Thyroid gland (tissue), 4 donors: ENCODE results near the gene MMEL1. TPM values are rescaled to one million over a fixed set of nuclear protein-coding genes. Genes with fewer than 3 reads are reported as not detected.
A peak's percentile ranks its signal among the peaks of the same experiment; 100 is the strongest.
"Not testable (repeated sequence)": the region's sequence is repeated elsewhere in the genome, so short reads cannot be mapped to it uniquely, and the experiment has no call there.

Source experiments
- DNase-seq, 2 donors: peaks; one replicate each; pipeline ENCODE4 v3.0.0-alpha.2; 2019
- H3K27ac ChIP-seq, 3 donors: fragments of 200-600 bp; sonication (generic); 1 replicate in 2 of 3; 2 replicates in 1 of 3; pipeline ENCODE4 v1.5.1; 2016 to 2019; ENCODE audit warnings: mild to moderate bottlenecking in 1 of 3, moderate library complexity in 1 of 3
- H3K27me3 ChIP-seq: fragments of 200-600 bp; sonication (generic); one replicate; pipeline ENCODE4 v1.5.1; 2019
- H3K36me3 ChIP-seq, 2 donors: fragments of 200-600 bp; sonication (generic); one replicate each; pipeline ENCODE4 v1.5.1; 2016 to 2019
- H3K4me1 ChIP-seq, 2 donors: fragments of 200-600 bp; sonication (generic); one replicate each; pipeline ENCODE4 v1.5.1; 2017 to 2019
- H3K4me3 ChIP-seq, 3 donors: fragments of 200-600 bp; sonication (generic); replicated peaks in 1 of 3; 1 replicate in 2 of 3; 2 replicates in 1 of 3; pipeline ENCODE4 v1.5.1; 2016; ENCODE audit warnings: mild to moderate bottlenecking in 1 of 3
- H3K9me3 ChIP-seq: fragments of 200-600 bp; sonication (generic); one replicate; pipeline ENCODE4 v1.5.1; 2017
- CTCF ChIP-seq, 6 experiments: fragments of 200-600 bp in 3 of 6; fragments of 450-650 bp in 3 of 6; sonication (generic) in 3 of 6; IDR thresholded peaks; one replicate each; pipeline ENCODE4 v1.5.1; 2016 to 2019; ENCODE audit warnings: antibody characterized with exemption in 6 of 6, mild to moderate bottlenecking in 2 of 6, inconsistent platforms in 1 of 6, moderate library complexity in 1 of 6
- POLR2A ChIP-seq, 2 donors: fragments of 450-650 bp; IDR thresholded peaks; one replicate each; pipeline ENCODE4 v1.6.1; 2017; ENCODE audit warnings: antibody characterized with exemption in 2 of 2, mild to moderate bottlenecking in 2 of 2, moderate library complexity in 1 of 2
- WGBS, 2 donors: methylation state at CpG; one replicate each; pipeline ENCODE4 v1.1.5; 2017; 5-methylcytosine and 5-hydroxymethylcytosine counted together
- intact Hi-C: fragments of 100-400 bp; cut with DNase I; formaldehyde crosslinking; loops from one replicate; pipeline ENCODE4 v1.15.1; 2023
- total RNA-seq, 4 donors: library from RNA; depleted of rRNA; stranded (reverse); fragments of >200 nt; gene quantifications; one replicate each; pipeline ENCODE4 v1.2.3, GENCODE V29; 2016

MMEL1 gene
- total RNA-seq, 4 donors from 2014 or later = 0.98 to 2.5 (median 2.0) TPM; not detected in 1

GRCh38 chr1:2554621-2555387 lies 78.0 kb downstream of the MMEL1 start:
- H3K4me1 ChIP-seq = peaks cover 9 to 25% of the 10 kb centered on the region in 2 donors

GRCh38 chr1:2553871-2554620 lies 78.8 kb downstream of the MMEL1 start:
- DNase-seq = no peak
- WGBS, 2 donors = 88% methylated on average over 27 to 30 of the region's 30 CpGs
- intact Hi-C loops = no loop called here
- no peak overlapping the region for H3K27ac ChIP-seq
- no peak overlapping the region for H3K4me3 ChIP-seq
- no peaks in the 10 kb centered on the region for H3K27me3 ChIP-seq
- H3K9me3 ChIP-seq = no peaks in the 10 kb centered on the region
- no peaks in the 10 kb centered on the region for H3K36me3 ChIP-seq
- TF ChIP-seq POLR2A (IDR thresholded peaks at IDR 0.05) = no peak
- TF ChIP-seq CTCF (IDR thresholded peaks at IDR 0.05) = no peak
- H3K4me1 ChIP-seq = peaks cover 13 to 33% of the 10 kb centered on the region in 2 donors

More at GRCh38 chr1:2554621-2555387, 78.0 kb downstream of the MMEL1 start:
- DNase-seq = no peak
- no peaks in the 10 kb centered on the region for H3K27me3 ChIP-seq
- no peaks in the 10 kb centered on the region for H3K36me3 ChIP-seq
- WGBS, 2 donors = 69 to 86% methylated on average over 9 to 11 of the region's 19 CpGs
- H3K27ac ChIP-seq = peak overlapping the region in 2 of 3 donors; percentile 82 to 90
- TF ChIP-seq CTCF (IDR thresholded peaks at IDR 0.05) = peak in 2 of 6 experiments; percentile 21 to 26
- TF ChIP-seq POLR2A (IDR thresholded peaks at IDR 0.05) = no peak
- intact Hi-C loops = no loop called here
- no peaks in the 10 kb centered on the region for H3K9me3 ChIP-seq
- H3K4me3 ChIP-seq = peak overlapping the region in 1 of 3 donors; percentile 50

GRCh38 chr1:2553076-2553475 lies 79.7 kb downstream of the MMEL1 start:
- H3K36me3 ChIP-seq, intact Hi-C loops, H3K27ac ChIP-seq, H3K9me3 ChIP-seq, H3K27me3 ChIP-seq, H3K4me3 ChIP-seq, DNase-seq: not testable (repeated sequence)
- H3K4me1 ChIP-seq = peaks cover 15 to 40% of the 10 kb centered on the region in 2 donors
- 74% methylated on average over 6 of the region's 9 CpGs; no CpG with 5 or more reads in 1 of the 2 donors for WGBS, 2 donors

GRCh38 chr1:2552189-2552588 lies 80.6 kb downstream of the MMEL1 start:
- WGBS, 2 donors = 81 to 84% methylated on average over 22 to 26 of the region's 26 CpGs
- H3K4me1 ChIP-seq = peaks cover 20 to 40% of the 10 kb centered on the region in 2 donors
- intact Hi-C loops = no loop called here
- H3K27me3 ChIP-seq = no peaks in the 10 kb centered on the region
- H3K27ac ChIP-seq = no peak overlapping the region
- H3K36me3 ChIP-seq = no peaks in the 10 kb centered on the region
- DNase-seq = peak in 1 of 2 donors; percentile 33
- no peak overlapping the region for H3K4me3 ChIP-seq
- TF ChIP-seq CTCF (IDR thresholded peaks at IDR 0.05) (no peak), POLR2A (IDR thresholded peaks at IDR 0.05) (no peak)
- H3K9me3 ChIP-seq = no peaks in the 10 kb centered on the region

- peak overlapping the region in 1 of 3 donors; percentile 38 for H3K27ac ChIP-seq
- DNase-seq, H3K36me3 ChIP-seq, H3K27me3 ChIP-seq, intact Hi-C loops, H3K9me3 ChIP-seq, H3K4me3 ChIP-seq: not testable (repeated sequence)
- WGBS, 2 donors = 69 to 86% methylated on average over 8 of the region's 9 CpGs
- peaks cover 22 to 41% of the 10 kb centered on the region in 2 donors for H3K4me1 ChIP-seq
Measured at GRCh38 chr1:2551544-2551943, 81.3 kb downstream of the MMEL1 start.

GRCh38 chr1:2550309-2550861 lies 82.4 kb downstream of the MMEL1 start:
- H3K36me3 ChIP-seq, H3K4me3 ChIP-seq, DNase-seq, H3K27me3 ChIP-seq, intact Hi-C loops, H3K9me3 ChIP-seq: not testable (repeated sequence)
- 68 to 80% methylated on average over 9 to 10 of the region's 12 CpGs for WGBS, 2 donors
- H3K27ac ChIP-seq = peak overlapping the region in 2 of 3 donors; percentile 17 to 99
- peaks cover 30 to 47% of the 10 kb centered on the region in 2 donors for H3K4me1 ChIP-seq

GRCh38 chr1:2549367-2550029 lies 83.3 kb downstream of the MMEL1 start:
- peak overlapping the region; percentile 91 to 99 (median 95) for H3K27ac ChIP-seq
- H3K4me1 ChIP-seq = peaks cover 27 to 46% of the 10 kb centered on the region in 2 donors
- not testable (repeated sequence) for DNase-seq, H3K36me3 ChIP-seq, H3K27me3 ChIP-seq, H3K9me3 ChIP-seq
- peak overlapping the region in 1 of 3 donors; percentile 15 for H3K4me3 ChIP-seq
- intact Hi-C loops = loop anchor here (5.0 to 10.0 kb wide), 2 partner anchors 38 to 345 kb away; partner anchors contain the start of gene PRXL2B
- 81 to 92% methylated on average over 8 to 19 of the region's 28 CpGs for WGBS, 2 donors
